IMR-90 (cell line): ENCODE data around the gene ADAMTSL1. TPM values are rescaled to one million over a fixed set of nuclear protein-coding genes. Genes with fewer than 3 reads are reported as not detected.

Source experiments
- ATAC-seq: fragments of 200-7000 bp; cut with Tn5 transposase; 2 replicates; pipeline ENCODE4 v1.9.1; 2020; ENCODE audit warnings: low read depth, mild to moderate bottlenecking, moderate library complexity
- BruUV-seq: library from RNA; stranded (reverse); fragments of 400-500 nt; replicated peaks from 2 replicates; lab custom pipeline; 2021; lab: Mats Ljungman, UMichigan
- CTCF ChIA-PET: fragments of 300-600 bp; formaldehyde crosslinking; extraction: SDS; loops from one replicate; lab custom pipeline; 2021; ENCODE audit warnings: antibody characterized with exemption; lab: Yijun Ruan, JAX
- POLR2A ChIA-PET: fragments of 300-600 bp; sonication (Branson Sonifier 250); formaldehyde crosslinking; loops from one replicate; lab custom pipeline; 2022; ENCODE audit warnings: antibody characterized with exemption; ENCODE audit not compliant: unreplicated experiment; lab: Charles Lee
- DNase-seq: peaks from one replicate; pipeline ENCODE4 v3.0.0; 2013
- H2AFZ ChIP-seq: replicated peaks from 2 replicates; pipeline ENCODE3; 2013; ENCODE audit warnings: low read length, mild to moderate bottlenecking; ENCODE audit not compliant: poor library complexity
- H2AK5ac ChIP-seq: 2 replicates; pipeline ENCODE4 v1.6.1; 2013; ENCODE audit warnings: low read depth, low read length, inconsistent platforms
- H2AK9ac ChIP-seq: replicated peaks from 2 replicates; pipeline ENCODE3; 2013; ENCODE audit warnings: mild to moderate bottlenecking, low read depth, low read length, moderate library complexity; ENCODE audit not compliant: poor library complexity
- H2BK120ac ChIP-seq: 2 replicates; pipeline ENCODE4 v1.6.1; 2013; ENCODE audit warnings: low read depth, low read length, inconsistent platforms
- H2BK15ac ChIP-seq: 3 replicates; pipeline ENCODE4 v1.6.1; 2013; ENCODE audit warnings: low read depth, low read length, inconsistent platforms
- H2BK20ac ChIP-seq: 2 replicates; pipeline ENCODE4 v1.6.1; 2013; ENCODE audit warnings: low read depth, mild to moderate bottlenecking, inconsistent platforms, low read length, moderate library complexity
- H2BK5ac ChIP-seq: 2 replicates; pipeline ENCODE4 v1.6.1; 2013; ENCODE audit warnings: mild to moderate bottlenecking, low read depth, low read length, inconsistent platforms; ENCODE audit not compliant: poor library complexity, severe bottlenecking
- H3K14ac ChIP-seq: replicated peaks from 2 replicates; pipeline ENCODE4 v1.6.1; 2013; ENCODE audit warnings: low read depth, low read length, inconsistent platforms
- H3K18ac ChIP-seq: 2 replicates; pipeline ENCODE4 v1.6.1; 2013; ENCODE audit warnings: low read depth, low read length, control low read depth
- H3K23ac ChIP-seq: 2 replicates; pipeline ENCODE4 v1.6.1; 2013; ENCODE audit warnings: low read depth, low read length, inconsistent platforms
- H3K27ac ChIP-seq: 2 replicates; pipeline ENCODE4 v1.5.1; 2013; ENCODE audit warnings: mild to moderate bottlenecking, control low read depth, low read length; ENCODE audit not compliant: insufficient read depth
- H3K27me3 ChIP-seq: 2 replicates; pipeline ENCODE4 v1.6.1; 2013; ENCODE audit warnings: low read length; ENCODE audit not compliant: control insufficient read depth, insufficient read depth
- H3K36me3 ChIP-seq: 2 replicates; pipeline ENCODE4 v1.6.1; 2013; ENCODE audit warnings: low read length, mixed read lengths; ENCODE audit not compliant: control insufficient read depth, insufficient read depth
- H3K4ac ChIP-seq: 2 replicates; pipeline ENCODE4 v1.6.1; 2013; ENCODE audit warnings: low read depth, low read length, inconsistent platforms
- H3K4me1 ChIP-seq: 2 replicates; pipeline ENCODE4 v1.6.1; 2013; ENCODE audit warnings: low read length, mixed read lengths; ENCODE audit not compliant: control insufficient read depth, insufficient read depth
- H3K4me2 ChIP-seq: 2 replicates; pipeline ENCODE4 v1.6.1; 2013; ENCODE audit warnings: low read depth, mild to moderate bottlenecking, control low read depth, low read length, moderate library complexity
- H3K4me3 ChIP-seq: 2 replicates; pipeline ENCODE4 v1.5.1; 2013; ENCODE audit warnings: low read depth, mild to moderate bottlenecking, control low read depth, low read length, moderate library complexity; ENCODE audit not compliant: insufficient read depth
- H3K56ac ChIP-seq: 2 replicates; pipeline ENCODE4 v1.6.1; 2013; ENCODE audit warnings: low read length, inconsistent platforms; ENCODE audit not compliant: insufficient read depth; ENCODE audit errors: extremely low read depth
- H3K79me1 ChIP-seq, 2 experiments: 2 replicates each; pipeline ENCODE4 v1.6.1; 2013; ENCODE audit warnings: low read length in 2 of 2, inconsistent platforms in 1 of 2, low read depth in 1 of 2
- H3K9ac ChIP-seq: 2 replicates; pipeline ENCODE4 v1.6.1; 2013; ENCODE audit warnings: low read depth, low read length, control low read depth
- H3K9me1 ChIP-seq: 2 replicates; pipeline ENCODE4 v1.6.1; 2013; ENCODE audit warnings: low read length, inconsistent platforms; ENCODE audit not compliant: insufficient read depth
- H3K9me3 ChIP-seq: 2 replicates; pipeline ENCODE4 v1.6.1; 2013; ENCODE audit warnings: low read length; ENCODE audit not compliant: control insufficient read depth, insufficient read depth
- H4K20me1 ChIP-seq: 2 replicates; pipeline ENCODE4 v1.6.1; 2013; ENCODE audit warnings: low read length, inconsistent platforms; ENCODE audit not compliant: insufficient read depth
- H4K5ac ChIP-seq: 2 replicates; pipeline ENCODE4 v1.6.1; 2013; ENCODE audit warnings: mild to moderate bottlenecking, low read depth, low read length, control low read depth
- H4K8ac ChIP-seq, 2 experiments: 2 replicates each; pipeline ENCODE4 v1.6.1; 2013; ENCODE audit warnings: low read depth in 2 of 2, low read length in 2 of 2, control low read depth in 1 of 2, inconsistent platforms in 1 of 2
- H4K91ac ChIP-seq: 2 replicates; pipeline ENCODE4 v1.6.1; 2013; ENCODE audit warnings: low read depth, low read length, inconsistent platforms; ENCODE audit not compliant: insufficient read depth
- CEBPB ChIP-seq: IDR thresholded peaks from 2 replicates; pipeline ENCODE4 v1.6.1; 2012; ENCODE audit warnings: low read depth, low read length, improper control_type of control experiment
- CHD1 ChIP-seq: IDR thresholded peaks from 2 replicates; pipeline ENCODE4 v1.6.1; 2012; ENCODE audit warnings: low read depth, low read length, improper control_type of control experiment
- FOS ChIP-seq: fragments of 150-350 bp; IDR thresholded peaks from 2 replicates; pipeline ENCODE4 v1.6.1; 2016; ENCODE audit warnings: low read depth, low read length
- MAFK ChIP-seq: IDR thresholded peaks from 2 replicates; pipeline ENCODE4 v1.6.1; 2012; ENCODE audit warnings: low read depth, low read length, improper control_type of control experiment
- MAZ ChIP-seq: IDR thresholded peaks from 2 replicates; pipeline ENCODE4 v1.6.1; 2012; ENCODE audit warnings: low read depth, mild to moderate bottlenecking, low read length, improper control_type of control experiment, moderate library complexity, borderline replicate concordance
- MXI1 ChIP-seq: IDR thresholded peaks from 2 replicates; pipeline ENCODE4 v1.6.1; 2012; ENCODE audit warnings: low read depth, mild to moderate bottlenecking, low read length, moderate library complexity, borderline replicate concordance
- RCOR1 ChIP-seq: IDR thresholded peaks from 2 replicates; pipeline ENCODE4 v1.6.1; 2012; ENCODE audit warnings: mild to moderate bottlenecking, low read length, improper control_type of control experiment; ENCODE audit not compliant: insufficient replicate concordance
- RFX5 ChIP-seq: IDR thresholded peaks from 2 replicates; pipeline ENCODE4 v1.8.0; 2012; ENCODE audit warnings: low read depth, mild to moderate bottlenecking, low read length, moderate library complexity
- SMC3 ChIP-seq: fragments of 150-350 bp; IDR thresholded peaks from 2 replicates; pipeline ENCODE4 v1.6.1; 2016; ENCODE audit warnings: low read depth, mild to moderate bottlenecking, antibody characterized with exemption, low read length, moderate library complexity
- WGBS, 2 experiments: methylation state at CpG; one replicate each; pipeline versions ENCODE4 v1.1.5 to v1.1.7; 2013; ENCODE audit warnings: missing lambda C conversion rate in 2 of 2; ENCODE audit not compliant: insufficient read length in 1 of 2; ENCODE audit errors: extremely low coverage in 2 of 2; 5-methylcytosine and 5-hydroxymethylcytosine counted together
- dilution Hi-C: fragments of 300-500 bp; cut with HindIII; formaldehyde crosslinking; loops from one replicate; pipeline ENCODE4 v1.14.3; 2018; ENCODE audit warnings: low sequenced_read_pairs; ENCODE audit not compliant: unreplicated experiment
- in situ Hi-C: fragments of 300-500 bp; cut with MboI; formaldehyde crosslinking; loops from 3 replicates; pipeline ENCODE4 v1.14.3; 2019; ENCODE audit warnings: low sequenced_read_pairs, inconsistent platforms, mixed read lengths
- intact Hi-C: fragments of 100-400 bp; cut with micrococcal nuclease; formaldehyde crosslinking; loops from 2 replicates; pipeline ENCODE4 v1.10.0; 2022
- polyA plus RNA-seq, 3 experiments: library from polyadenylated mRNA; depleted of rRNA; stranded (reverse); fragments of >200 nt; gene quantifications; 2 replicates each; pipeline ENCODE4 v1.2.3, GENCODE V29; 2012; ENCODE audit warnings: low replicate concordance in 1 of 3
- total RNA-seq: library from RNA; depleted of rRNA; stranded (reverse); fragments of >200 nt; gene quantifications from 2 replicates; pipeline ENCODE4 v1.2.3, GENCODE V29; 2012
- TF ChIP-seq, protein P1 (sequence below): fragments of 150-350 bp; IDR thresholded peaks from 2 replicates; pipeline ENCODE4 v1.6.1; 2017; ENCODE audit warnings: mild to moderate bottlenecking, antibody characterized with exemption, low read length, low read depth
- TF ChIP-seq, protein P2 (sequence below): conservative IDR thresholded peaks from 2 replicates; pipeline ENCODE4 v1.5.1; 2012; ENCODE audit warnings: mild to moderate bottlenecking, low read depth, low read length, improper control_type of control experiment
- TF ChIP-seq, protein P3 (sequence below): fragments of 150-350 bp; IDR thresholded peaks from 2 replicates; pipeline ENCODE4 v1.6.1; 2016; ENCODE audit warnings: low read depth, mild to moderate bottlenecking, low read length, moderate library complexity, borderline replicate concordance

Gene ADAMTSL1
- total and polyA plus RNA-seq, 2 of the 4 experiments (the other 2 are of a cell fraction): 38.2 to 62.2 TPM

DNA sequence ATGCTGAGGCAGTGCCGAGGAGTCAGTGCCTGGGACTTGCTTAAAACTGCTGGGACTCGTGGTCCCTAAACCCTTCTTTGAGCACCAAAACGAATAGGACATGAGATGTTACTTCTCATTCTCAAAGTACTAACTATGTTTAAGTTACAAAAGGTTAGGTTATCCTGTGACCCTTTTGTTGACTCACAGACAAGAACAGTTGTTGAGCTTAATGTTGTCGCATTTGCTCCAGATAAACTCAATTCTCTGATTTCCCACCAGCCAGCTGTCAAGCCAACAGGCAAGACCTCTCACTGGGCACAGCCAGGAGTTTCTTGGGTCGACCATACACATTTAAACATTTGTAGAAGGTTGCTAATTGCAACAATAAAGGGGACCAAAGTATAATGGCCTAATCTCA is 249.4 kb downstream of the ADAMTSL1 start:
- no peak overlapping the region for H3K27ac ChIP-seq
- no peak overlapping the region for H3K56ac ChIP-seq
- H2AFZ ChIP-seq: no peak overlapping the region
- no peaks in the 10 kb centered on the region for H3K79me1 ChIP-seq
- no peaks in the 10 kb centered on the region for H3K36me3 ChIP-seq
- no peak overlapping the region for H3K4me2 ChIP-seq
- BruUV-seq: no TSS peak
- no peaks in the 10 kb centered on the region for H4K20me1 ChIP-seq
- DNase-seq (no peak), ATAC-seq (no peak)
- ChIA-PET POLR2A (no interaction called here), CTCF (no interaction called here)
- H3K14ac ChIP-seq: no peak overlapping the region
- no peaks in the 10 kb centered on the region for H3K9me3 ChIP-seq
- no peak overlapping the region for H4K91ac ChIP-seq
- H2AK9ac ChIP-seq: no peak overlapping the region
- 80% methylated on average over 1 of the region's 5 CpGs; no CpG with 5 or more reads in 1 of the 2 experiments for WGBS, 2 experiments
- in situ Hi-C loops (no loop called here), intact Hi-C loops (no loop called here), dilution Hi-C loops (no loop called here)
- H2AK5ac ChIP-seq: no peak overlapping the region
- TF ChIP-seq MAFK: no peak
- no peak for TF ChIP-seq MXI1
- no peak for TF ChIP-seq RCOR1
- TF ChIP-seq MAZ: no peak
- TF ChIP-seq, protein P1, sequence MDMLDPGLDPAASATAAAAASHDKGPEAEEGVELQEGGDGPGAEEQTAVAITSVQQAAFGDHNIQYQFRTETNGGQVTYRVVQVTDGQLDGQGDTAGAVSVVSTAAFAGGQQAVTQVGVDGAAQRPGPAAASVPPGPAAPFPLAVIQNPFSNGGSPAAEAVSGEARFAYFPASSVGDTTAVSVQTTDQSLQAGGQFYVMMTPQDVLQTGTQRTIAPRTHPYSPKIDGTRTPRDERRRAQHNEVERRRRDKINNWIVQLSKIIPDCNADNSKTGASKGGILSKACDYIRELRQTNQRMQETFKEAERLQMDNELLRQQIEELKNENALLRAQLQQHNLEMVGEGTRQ: no peak
- TF ChIP-seq CEBPB: no peak
- TF ChIP-seq, protein P2, sequence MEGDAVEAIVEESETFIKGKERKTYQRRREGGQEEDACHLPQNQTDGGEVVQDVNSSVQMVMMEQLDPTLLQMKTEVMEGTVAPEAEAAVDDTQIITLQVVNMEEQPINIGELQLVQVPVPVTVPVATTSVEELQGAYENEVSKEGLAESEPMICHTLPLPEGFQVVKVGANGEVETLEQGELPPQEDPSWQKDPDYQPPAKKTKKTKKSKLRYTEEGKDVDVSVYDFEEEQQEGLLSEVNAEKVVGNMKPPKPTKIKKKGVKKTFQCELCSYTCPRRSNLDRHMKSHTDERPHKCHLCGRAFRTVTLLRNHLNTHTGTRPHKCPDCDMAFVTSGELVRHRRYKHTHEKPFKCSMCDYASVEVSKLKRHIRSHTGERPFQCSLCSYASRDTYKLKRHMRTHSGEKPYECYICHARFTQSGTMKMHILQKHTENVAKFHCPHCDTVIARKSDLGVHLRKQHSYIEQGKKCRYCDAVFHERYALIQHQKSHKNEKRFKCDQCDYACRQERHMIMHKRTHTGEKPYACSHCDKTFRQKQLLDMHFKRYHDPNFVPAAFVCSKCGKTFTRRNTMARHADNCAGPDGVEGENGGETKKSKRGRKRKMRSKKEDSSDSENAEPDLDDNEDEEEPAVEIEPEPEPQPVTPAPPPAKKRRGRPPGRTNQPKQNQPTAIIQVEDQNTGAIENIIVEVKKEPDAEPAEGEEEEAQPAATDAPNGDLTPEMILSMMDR: no peak
- TF ChIP-seq, protein P3, sequence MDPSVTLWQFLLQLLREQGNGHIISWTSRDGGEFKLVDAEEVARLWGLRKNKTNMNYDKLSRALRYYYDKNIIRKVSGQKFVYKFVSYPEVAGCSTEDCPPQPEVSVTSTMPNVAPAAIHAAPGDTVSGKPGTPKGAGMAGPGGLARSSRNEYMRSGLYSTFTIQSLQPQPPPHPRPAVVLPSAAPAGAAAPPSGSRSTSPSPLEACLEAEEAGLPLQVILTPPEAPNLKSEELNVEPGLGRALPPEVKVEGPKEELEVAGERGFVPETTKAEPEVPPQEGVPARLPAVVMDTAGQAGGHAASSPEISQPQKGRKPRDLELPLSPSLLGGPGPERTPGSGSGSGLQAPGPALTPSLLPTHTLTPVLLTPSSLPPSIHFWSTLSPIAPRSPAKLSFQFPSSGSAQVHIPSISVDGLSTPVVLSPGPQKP: no peak
- TF ChIP-seq FOS: no peak
- TF ChIP-seq RFX5: no peak
- no peak for TF ChIP-seq SMC3
- no peak for TF ChIP-seq CHD1
- H3K4me1 ChIP-seq: no peaks in the 10 kb centered on the region; the same call in 1 of the 2 replicates
- no peak overlapping the region for H3K4me3 ChIP-seq
- no peak overlapping the region for H2BK5ac ChIP-seq
- H3K9me1 ChIP-seq: no peaks in the 10 kb centered on the region
- H4K8ac ChIP-seq: no peak overlapping the region
- H2BK120ac ChIP-seq: no peak overlapping the region
- H3K23ac ChIP-seq: no peak overlapping the region
- no peak overlapping the region for H3K4ac ChIP-seq
- no peaks in the 10 kb centered on the region for H3K27me3 ChIP-seq
- H3K18ac ChIP-seq: no peak overlapping the region
- H2BK20ac ChIP-seq: no peak overlapping the region
- no peak overlapping the region for H3K9ac ChIP-seq
- no peak overlapping the region for H4K5ac ChIP-seq
- H2BK15ac ChIP-seq: no peak overlapping the region
